Activated T-cell treated with anti-CD3 and anti-CD28 coated beads for 1 hour (primary cell): ENCODE measurements around the gene OR6K6.

ENCODE experiments used
- DNase-seq: peaks from one replicate; pipeline ENCODE4 v3.0.0-alpha.2; 2020; ENCODE audit warnings: low read depth

Gene OR6K6

DNA sequence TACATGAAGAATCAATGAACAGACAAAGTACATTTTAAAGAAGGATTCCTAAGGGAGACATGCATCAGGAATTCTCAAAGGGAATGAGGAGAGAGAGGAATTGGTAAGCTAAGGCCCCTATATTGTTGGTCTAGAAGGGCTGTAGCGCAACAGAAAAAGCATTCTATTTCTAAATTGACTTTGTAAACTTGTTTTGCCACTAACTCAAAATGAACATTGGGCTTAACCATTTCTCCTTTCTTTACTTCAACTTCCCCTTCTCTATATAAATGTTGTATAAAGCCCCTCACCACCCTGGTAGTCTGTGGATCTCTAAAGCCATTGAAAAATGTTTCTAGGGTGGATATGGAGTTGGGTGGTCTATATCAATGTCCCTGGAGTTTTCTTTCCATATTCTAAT, 46.9 kb downstream of the OR6K6 start:
- DNase-seq = no peak

- DNase-seq = no peak
Measured at GRCh38 chr1:158803678-158804077, 49.2 kb downstream of the OR6K6 start.
